Fibroblast of villous mesenchyme (primary cell): ENCODE results near the gene PCDH9. TPM values are rescaled to one million over a fixed set of nuclear protein-coding genes. Genes with fewer than 3 reads are reported as not detected.
"Not testable (repeated sequence)": the region's sequence is repeated elsewhere in the genome, so short reads cannot be mapped to it uniquely, and the experiment has no call there.

Source experiments
- DNase-seq: peaks from one replicate; pipeline ENCODE4 v3.0.0-alpha.2; 2010; ENCODE audit warnings: low read depth
- H3K4me3 ChIP-seq: 2 replicates; pipeline ENCODE4 v1.5.1; 2011; ENCODE audit warnings: low read depth, mild to moderate bottlenecking, low read length
- total RNA-seq: library from RNA; depleted of rRNA; stranded (reverse); fragments of >200 nt; gene quantifications from 2 replicates; pipeline ENCODE4 v1.2.3, GENCODE V29; 2012
- TF ChIP-seq, protein P1 (sequence below): IDR thresholded peaks from 2 replicates; pipeline ENCODE4 v1.5.1; 2012; ENCODE audit warnings: low read depth, mild to moderate bottlenecking, low read length; ENCODE audit not compliant: insufficient read depth

Gene PCDH9
- total RNA-seq, 1 donor: 9.9 TPM

- no peak for DNase-seq
- TF ChIP-seq, protein P1, sequence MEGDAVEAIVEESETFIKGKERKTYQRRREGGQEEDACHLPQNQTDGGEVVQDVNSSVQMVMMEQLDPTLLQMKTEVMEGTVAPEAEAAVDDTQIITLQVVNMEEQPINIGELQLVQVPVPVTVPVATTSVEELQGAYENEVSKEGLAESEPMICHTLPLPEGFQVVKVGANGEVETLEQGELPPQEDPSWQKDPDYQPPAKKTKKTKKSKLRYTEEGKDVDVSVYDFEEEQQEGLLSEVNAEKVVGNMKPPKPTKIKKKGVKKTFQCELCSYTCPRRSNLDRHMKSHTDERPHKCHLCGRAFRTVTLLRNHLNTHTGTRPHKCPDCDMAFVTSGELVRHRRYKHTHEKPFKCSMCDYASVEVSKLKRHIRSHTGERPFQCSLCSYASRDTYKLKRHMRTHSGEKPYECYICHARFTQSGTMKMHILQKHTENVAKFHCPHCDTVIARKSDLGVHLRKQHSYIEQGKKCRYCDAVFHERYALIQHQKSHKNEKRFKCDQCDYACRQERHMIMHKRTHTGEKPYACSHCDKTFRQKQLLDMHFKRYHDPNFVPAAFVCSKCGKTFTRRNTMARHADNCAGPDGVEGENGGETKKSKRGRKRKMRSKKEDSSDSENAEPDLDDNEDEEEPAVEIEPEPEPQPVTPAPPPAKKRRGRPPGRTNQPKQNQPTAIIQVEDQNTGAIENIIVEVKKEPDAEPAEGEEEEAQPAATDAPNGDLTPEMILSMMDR: no peak
- no peak overlapping the region for H3K4me3 ChIP-seq
These were observed 933.8 kb downstream of the PCDH9 start for GRCh38 chr13:66296328-66296727.

GRCh38 chr13:66286806-66287205 is 943.3 kb downstream of the PCDH9 start:
- not testable (repeated sequence) for DNase-seq, H3K4me3 ChIP-seq

GRCh38 chr13:66275416-66275815 is 954.7 kb downstream of the PCDH9 start:
- H3K4me3 ChIP-seq: no peak overlapping the region
- DNase-seq: no peak
- TF ChIP-seq, protein P1: no peak

- TF ChIP-seq, protein P1: no peak
- no peak overlapping the region for H3K4me3 ChIP-seq
- DNase-seq: no peak
These were observed 957.1 kb downstream of the PCDH9 start for GRCh38 chr13:66273011-66273410.

GRCh38 chr13:66266761-66267160 is 963.4 kb downstream of the PCDH9 start:
- no peak for DNase-seq
- no peak overlapping the region for H3K4me3 ChIP-seq
- TF ChIP-seq, protein P1: no peak

GRCh38 chr13:66266348-66266747 is 963.8 kb downstream of the PCDH9 start:
- TF ChIP-seq, protein P1: no peak
- DNase-seq: no peak
- H3K4me3 ChIP-seq: no peak overlapping the region

DNA sequence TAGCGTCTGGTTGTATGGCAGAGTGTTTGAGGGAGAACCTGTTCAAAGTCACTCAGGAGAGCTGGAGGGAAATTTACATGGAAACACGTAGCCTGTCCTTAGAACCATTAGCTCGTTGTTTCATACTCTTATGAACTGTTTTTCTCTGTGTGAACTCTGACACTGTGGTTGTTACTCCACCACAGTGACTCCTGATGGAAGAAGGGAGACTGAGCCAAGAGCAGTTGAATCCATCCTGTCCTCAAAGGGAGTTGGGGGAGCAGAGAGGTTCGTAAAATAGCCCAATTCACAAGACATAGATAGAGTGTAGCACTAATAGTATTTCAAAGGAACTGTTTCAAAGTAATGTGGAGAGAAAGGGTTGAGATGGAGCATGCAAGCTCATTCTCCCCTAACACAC is 964.8 kb downstream of the PCDH9 start:
- TF ChIP-seq, protein P1: no peak
- DNase-seq: no peak
- H3K4me3 ChIP-seq: no peak overlapping the region

GRCh38 chr13:66264971-66265370 is 965.2 kb downstream of the PCDH9 start:
- H3K4me3 ChIP-seq: no peak overlapping the region
- TF ChIP-seq, protein P1: no peak
- no peak for DNase-seq
